ENCODE data around the gene COL13A1. TPM values are rescaled to one million over a fixed set of nuclear protein-coding genes. Genes with fewer than 3 reads are reported as not detected.

The COL13A1 gene
- total RNA-seq, 1 experiment from 2014 or later = 3.6 TPM

- Histone ChIP-seq H3K9ac (ENCODE audit: extremely low read depth, insufficient read length, low read length) (no peak overlapping the region), H3K56ac (ENCODE audit: insufficient read length, low read depth, low read length) (no peak overlapping the region), H4K20me1 (ENCODE audit: control insufficient read depth, insufficient read depth, insufficient read length) (no peaks in the 10 kb centered on the region), H3K27ac (ENCODE audit: insufficient read length, low read depth, low read length) (no peak overlapping the region), H3K23me2 (ENCODE audit: insufficient read length, low read depth, low read length, poor library complexity, severe bottlenecking) (peaks cover 13% of the 10 kb centered on the region), H2BK120ac (ENCODE audit: low read depth, low read length, poor library complexity, severe bottlenecking) (no peak overlapping the region), H3K18ac (ENCODE audit: insufficient read length, low read depth, low read length) (no peak overlapping the region), H3K79me1 (ENCODE audit: insufficient read depth, low read depth, low read length, poor library complexity, severe bottlenecking) (no peaks in the 10 kb centered on the region), H2AFZ (ENCODE audit: low read length) (no peak overlapping the region), H2BK20ac (ENCODE audit: low read depth, low read length, poor library complexity, severe bottlenecking) (no peak overlapping the region), H3K14ac (ENCODE audit: insufficient read depth, low read length) (no peak overlapping the region), H4K5ac (ENCODE audit: insufficient read length, low read depth, low read length) (no peak overlapping the region), H3K27me3 (ENCODE audit: insufficient read depth, low read length) (peaks cover 8% of the 10 kb centered on the region; the same call in 1 of the 2 replicates), H2BK5ac (ENCODE audit: insufficient read length, low read length) (no peak overlapping the region), H2BK15ac (ENCODE audit: low read depth, low read length) (no peak overlapping the region), H2AK5ac (ENCODE audit: insufficient read length, low read length) (no peak overlapping the region), H3K79me2 (ENCODE audit: insufficient read depth, low read length) (no peaks in the 10 kb centered on the region), H3K9me3 (ENCODE audit: control insufficient read depth, low read depth, low read length) (no peaks in the 10 kb centered on the region), H4K8ac (replicated peaks; ENCODE audit: insufficient read length, low read depth, low read length) (no peak overlapping the region), H3K4me1 (ENCODE audit: insufficient read depth, low read length) (no peaks in the 10 kb centered on the region; the same call in 1 of the 2 replicates), H3K4ac (ENCODE audit: low read depth, low read length) (no peak overlapping the region), H3K23ac (ENCODE audit: insufficient read length, low read depth, low read length) (no peak overlapping the region), H2BK12ac (ENCODE audit: insufficient read length, low read depth, low read length) (no peak overlapping the region), H3K4me2 (ENCODE audit: insufficient read depth, insufficient read length, low read length) (no peak overlapping the region), H4K91ac (ENCODE audit: insufficient read length, low read depth, low read length) (no peak overlapping the region), H3T11ph (ENCODE audit: low read length) (no peak overlapping the region)
- peaks cover 45% of the 10 kb centered on the region for H3K27me3 Mint-ChIP-seq (ENCODE audit: low read depth)
- TF ChIP-seq CTCF (conservative IDR thresholded peaks at IDR 0.05) = no peak
- H3K27ac Mint-ChIP-seq = peak overlapping the region in 1 of 3 experiments; percentile 22; a peak in 1 of 7 replicates
- H3K36me3 Mint-ChIP-seq (ENCODE audit: insufficient read depth in 1 of 3, low read depth in 3 of 3) = no peaks in the 10 kb centered on the region
- H3K4me3 Mint-ChIP-seq = no peak overlapping the region
- peaks cover 37 to 55% of the 10 kb centered on the region in 2 experiments for H3K4me1 Mint-ChIP-seq
- WGBS (ENCODE audit: extremely low coverage, insufficient read length, low lambda C conversion rate) = no CpG with 5 or more reads among the region's 2 CpGs
- no peaks in the 10 kb centered on the region for H3K9me3 Mint-ChIP-seq
- DNase-seq = no peak
Measured at GRCh38 chr10:69807122-69807521, 5.4 kb downstream of the COL13A1 start.

Data from H9 (cell line).